ENCODE results near the gene RAP1GDS1. TPM values are rescaled to one million over a fixed set of nuclear protein-coding genes. Genes with fewer than 3 reads are reported as not detected.

RAP1GDS1 gene
- polyA plus RNA-seq, 1 experiment: 74.6 TPM

DNA sequence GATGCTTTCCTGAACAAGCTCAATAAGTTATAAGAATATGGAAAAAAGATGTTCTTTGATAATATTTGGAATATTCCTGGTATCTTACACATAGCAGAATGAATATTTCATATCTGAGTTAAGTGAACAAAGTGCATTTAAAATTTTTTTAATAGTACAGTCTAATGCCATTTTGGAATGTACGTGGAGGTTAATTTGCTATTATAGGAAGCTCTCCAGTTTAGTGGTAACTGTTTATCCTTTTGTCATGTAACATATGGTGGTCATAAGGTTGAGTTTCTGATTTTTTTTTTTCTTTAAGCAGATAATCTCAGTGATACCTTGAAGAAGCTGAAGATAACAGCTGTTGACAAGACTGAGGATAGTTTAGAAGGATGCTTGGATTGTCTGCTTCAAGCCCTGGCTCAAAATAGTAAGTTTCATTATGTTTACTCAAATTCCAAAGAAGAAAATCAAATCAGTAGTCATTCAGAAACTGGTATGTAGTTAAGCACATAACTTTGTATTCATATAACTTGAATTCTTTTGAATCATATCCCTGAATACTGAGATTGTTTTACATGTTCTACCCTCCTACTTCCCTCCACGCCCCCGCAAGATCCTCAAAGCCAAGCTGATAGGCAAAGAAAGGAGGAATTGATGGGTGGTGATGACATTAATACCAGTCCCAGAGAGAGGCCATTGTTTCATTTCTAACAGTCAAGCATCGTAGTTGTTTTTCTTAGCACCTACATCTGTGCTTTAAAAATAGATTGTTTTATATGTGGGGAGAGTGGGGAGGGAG is 32.1 kb downstream of the RAP1GDS1 start:
- TF ChIP-seq, protein P1, sequence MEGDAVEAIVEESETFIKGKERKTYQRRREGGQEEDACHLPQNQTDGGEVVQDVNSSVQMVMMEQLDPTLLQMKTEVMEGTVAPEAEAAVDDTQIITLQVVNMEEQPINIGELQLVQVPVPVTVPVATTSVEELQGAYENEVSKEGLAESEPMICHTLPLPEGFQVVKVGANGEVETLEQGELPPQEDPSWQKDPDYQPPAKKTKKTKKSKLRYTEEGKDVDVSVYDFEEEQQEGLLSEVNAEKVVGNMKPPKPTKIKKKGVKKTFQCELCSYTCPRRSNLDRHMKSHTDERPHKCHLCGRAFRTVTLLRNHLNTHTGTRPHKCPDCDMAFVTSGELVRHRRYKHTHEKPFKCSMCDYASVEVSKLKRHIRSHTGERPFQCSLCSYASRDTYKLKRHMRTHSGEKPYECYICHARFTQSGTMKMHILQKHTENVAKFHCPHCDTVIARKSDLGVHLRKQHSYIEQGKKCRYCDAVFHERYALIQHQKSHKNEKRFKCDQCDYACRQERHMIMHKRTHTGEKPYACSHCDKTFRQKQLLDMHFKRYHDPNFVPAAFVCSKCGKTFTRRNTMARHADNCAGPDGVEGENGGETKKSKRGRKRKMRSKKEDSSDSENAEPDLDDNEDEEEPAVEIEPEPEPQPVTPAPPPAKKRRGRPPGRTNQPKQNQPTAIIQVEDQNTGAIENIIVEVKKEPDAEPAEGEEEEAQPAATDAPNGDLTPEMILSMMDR (IDR thresholded peaks at IDR 0.05; ENCODE audit: low read depth, low read length): no peak
- POLR2A ChIA-PET: interaction anchor here (0.6 kb wide), 1 partner anchor 767 kb away, joined by 10 read pairs; no protein-coding TSS in a partner anchor

DNA sequence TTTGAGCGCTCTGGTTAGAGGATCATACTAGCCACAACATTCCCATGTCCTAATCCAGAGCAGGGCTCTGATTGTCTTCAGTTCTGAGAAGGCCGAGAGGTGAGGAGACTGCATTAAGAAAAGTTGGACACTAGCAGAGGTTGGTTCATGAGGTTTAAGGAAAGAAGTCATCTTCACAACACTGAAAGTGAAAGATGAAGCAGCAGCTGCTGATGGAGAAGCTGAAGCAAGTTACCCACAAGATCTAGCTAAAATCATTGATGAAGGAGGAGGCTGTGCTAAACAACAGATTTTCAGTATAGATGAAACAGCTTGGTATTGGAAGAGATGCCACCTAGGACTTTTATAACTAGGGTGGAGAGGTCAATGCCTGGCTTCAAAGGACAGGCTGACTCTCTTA is 36.8 kb downstream of the RAP1GDS1 start:
- H3K27ac ChIP-seq (ENCODE audit: low read depth, low read length): no peak overlapping the region
- ChIA-PET POLR2A (no interaction called here), CTCF (interaction anchor here (1.1 kb wide), 1 partner anchor 11 kb away, joined by 3 read pairs; no protein-coding TSS in a partner anchor)
- H3K4me3 ChIP-seq (ENCODE audit: low read depth, low read length): no peak overlapping the region
- no peak for DNase-seq (ENCODE audit: low read depth, low spot score)
- no peaks in the 10 kb centered on the region for H3K27me3 ChIP-seq (ENCODE audit: control insufficient read depth, insufficient read depth, low read length)
- TF ChIP-seq, protein P1 (IDR thresholded peaks at IDR 0.05; ENCODE audit: low read depth, low read length): no peak
- H3K9me3 ChIP-seq (ENCODE audit: control insufficient read depth, insufficient read depth, low read length): peaks cover 4% of the 10 kb centered on the region; the same call in 1 of the 2 replicates

More for the DNA sequence above, 32.1 kb downstream of the RAP1GDS1 start:
- peak overlapping the region; percentile 40 for H3K27ac ChIP-seq (ENCODE audit: low read depth, low read length)
- DNase-seq (ENCODE audit: low read depth, low spot score): no peak
- no peaks in the 10 kb centered on the region for H3K27me3 ChIP-seq (ENCODE audit: control insufficient read depth, insufficient read depth, low read length)
- no peaks in the 10 kb centered on the region for H3K9me3 ChIP-seq (ENCODE audit: control insufficient read depth, insufficient read depth, low read length)
- H3K4me3 ChIP-seq (ENCODE audit: low read depth, low read length): no peak overlapping the region
- CTCF ChIA-PET: interaction anchor here (0.7 to 0.8 kb wide), 2 partner anchors 9 to 60 kb away, joined by 3 read pairs; no protein-coding TSS in a partner anchor

DNA sequence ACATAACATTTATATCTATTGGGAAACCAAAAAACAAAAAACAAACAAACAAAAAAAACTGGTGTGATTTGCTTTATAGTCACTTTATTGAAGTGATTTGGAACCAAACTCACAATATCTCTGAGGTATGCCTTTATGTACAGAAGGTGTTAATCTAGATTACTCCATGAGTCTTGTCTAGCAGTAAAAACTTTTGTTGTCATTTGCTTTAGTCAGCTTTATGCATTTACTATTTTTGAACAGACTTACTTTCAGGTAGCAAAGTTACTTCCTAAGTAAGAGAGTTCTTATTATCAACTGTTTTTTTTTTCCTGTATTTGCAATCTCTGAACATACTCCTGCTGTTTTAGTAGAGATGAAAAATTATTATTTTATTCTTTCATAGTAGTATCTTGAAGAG is 39.5 kb downstream of the RAP1GDS1 start:
- DNase-seq (ENCODE audit: low read depth, low spot score): no peak
- ChIA-PET CTCF (interaction anchor here (0.7 kb wide), 2 partner anchors 696 to 807 kb away, joined by 3 to 4 read pairs; no protein-coding TSS in a partner anchor), POLR2A (no interaction called here)
- Histone ChIP-seq H3K27ac (ENCODE audit: low read depth, low read length) (no peak overlapping the region), H3K27me3 (ENCODE audit: control insufficient read depth, insufficient read depth, low read length) (no peaks in the 10 kb centered on the region), H3K9me3 (ENCODE audit: control insufficient read depth, insufficient read depth, low read length) (peaks cover 4% of the 10 kb centered on the region; the same call in 1 of the 2 replicates), H3K4me3 (ENCODE audit: low read depth, low read length) (no peak overlapping the region)
- TF ChIP-seq, protein P1 (IDR thresholded peaks at IDR 0.05; ENCODE audit: low read depth, low read length): no peak

DNA sequence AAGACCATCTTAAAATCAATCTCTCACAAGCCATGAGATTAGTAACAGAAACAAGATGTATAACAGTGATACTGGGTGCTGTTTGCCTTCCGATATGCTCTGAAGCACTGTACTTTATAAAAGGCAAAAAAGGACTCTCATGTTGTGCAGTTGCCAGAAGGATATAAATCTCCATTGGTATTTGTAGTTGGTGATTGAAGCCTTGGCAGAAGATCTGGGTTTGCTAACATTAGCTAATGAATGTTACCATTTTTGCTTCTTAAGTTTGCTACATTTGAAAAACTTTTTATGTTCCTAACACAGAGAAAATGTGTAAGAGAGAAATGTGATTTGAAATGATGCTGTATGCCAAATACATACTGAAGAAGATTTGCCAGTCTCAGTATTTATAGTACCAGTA is 44.4 kb downstream of the RAP1GDS1 start:
- TF ChIP-seq, protein P1 (IDR thresholded peaks at IDR 0.05; ENCODE audit: low read depth, low read length): no peak
- CTCF ChIA-PET: no interaction called here

DNA sequence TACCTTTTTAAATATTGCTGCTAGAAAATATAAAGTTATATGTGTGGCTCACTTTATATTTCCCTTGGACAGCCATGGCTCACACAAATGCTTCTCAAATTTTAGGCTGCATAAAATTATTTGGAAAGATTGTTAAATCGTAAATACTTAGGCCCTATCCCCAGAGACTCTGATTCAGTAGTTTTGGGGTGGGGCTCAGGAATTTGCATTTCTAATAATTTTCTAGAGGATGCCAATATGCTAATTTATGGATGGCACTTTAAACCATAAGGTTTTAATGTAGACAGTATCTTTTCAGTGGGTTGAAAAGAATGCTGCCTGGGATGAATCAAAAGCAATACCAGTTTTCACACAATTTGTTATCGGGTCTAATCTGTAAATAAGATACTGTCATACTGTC is 49.7 kb downstream of the RAP1GDS1 start:
- no peak for DNase-seq (ENCODE audit: low read depth, low spot score)
- ChIA-PET POLR2A (no interaction called here), CTCF (no interaction called here)
- no peak overlapping the region for H3K4me3 ChIP-seq (ENCODE audit: low read depth, low read length)
- no peaks in the 10 kb centered on the region for H3K9me3 ChIP-seq (ENCODE audit: control insufficient read depth, insufficient read depth, low read length)
- H3K27ac ChIP-seq (ENCODE audit: low read depth, low read length): no peak overlapping the region
- H3K27me3 ChIP-seq (ENCODE audit: control insufficient read depth, insufficient read depth, low read length): no peaks in the 10 kb centered on the region
- TF ChIP-seq, protein P1 (IDR thresholded peaks at IDR 0.05; ENCODE audit: low read depth, low read length): no peak

More for the DNA sequence above, 44.4 kb downstream of the RAP1GDS1 start:
- Histone ChIP-seq H3K9me3 (ENCODE audit: control insufficient read depth, insufficient read depth, low read length) (peaks cover 4% of the 10 kb centered on the region; the same call in 1 of the 2 replicates), H3K4me3 (ENCODE audit: low read depth, low read length) (no peak overlapping the region), H3K27ac (ENCODE audit: low read depth, low read length) (no peak overlapping the region), H3K27me3 (ENCODE audit: control insufficient read depth, insufficient read depth, low read length) (no peaks in the 10 kb centered on the region)
- no peak for DNase-seq (ENCODE audit: low read depth, low spot score)
- POLR2A ChIA-PET: no interaction called here

Measured in AG04450 (cell line).